ENCODE measurements around the gene ACTN4.

Gene ACTN4

GRCh38 chr19:38614289-38614688 is 33.2 kb upstream of the ACTN4 start:
- peak overlapping the region; percentile 32; the same call in 1 of the 2 replicates for H3K4me2 ChIP-seq (ENCODE audit: insufficient read depth, low read length)
- peaks cover 36% of the 10 kb centered on the region for H3K36me3 ChIP-seq (ENCODE audit: insufficient read depth, low read length)

GRCh38 chr19:38615007-38615581 is 32.4 kb upstream of the ACTN4 start:
- H2AFZ ChIP-seq (ENCODE audit: low read depth, low read length) = no peak overlapping the region
- H3K27ac ChIP-seq (ENCODE audit: low read length) = 0 out of 2 replicates have a peak overlapping the region, but pooled peaks have one; percentile 9
- DNase-seq = no peak
- H3K36me3 ChIP-seq (ENCODE audit: insufficient read depth, low read length) = peaks cover 34% of the 10 kb centered on the region
- H3K9me3 ChIP-seq (ENCODE audit: insufficient read depth, low read length, severe bottlenecking) = no peaks in the 10 kb centered on the region
- peaks cover 43% of the 10 kb centered on the region for H3K79me2 ChIP-seq (ENCODE audit: insufficient read depth, low read length)
- H3K4me3 ChIP-seq (ENCODE audit: low read depth in 1 of 2, low read length in 2 of 2) = no peak overlapping the region
- H3K4me2 ChIP-seq (ENCODE audit: insufficient read depth, low read length) = peak overlapping the region; percentile 23; the same call in 1 of the 2 replicates
- ATAC-seq (ENCODE audit: insufficient read depth, low read depth) = no peak
- no peak for TF ChIP-seq EZH2 (IDR thresholded peaks at IDR 0.05; ENCODE audit: borderline replicate concordance, low read depth, low read length, severe bottlenecking)
- TF ChIP-seq CTCF (IDR thresholded peaks at IDR 0.05; ENCODE audit: borderline replicate concordance, extremely low read depth, low read length, poor library complexity, severe bottlenecking) = no peak
- H3K9ac ChIP-seq (ENCODE audit: low read depth, low read length) = no peak overlapping the region
- peaks cover 8% of the 10 kb centered on the region for H4K20me1 ChIP-seq (ENCODE audit: insufficient read depth, low read length)
- H3K4me1 ChIP-seq (ENCODE audit: insufficient read depth, low read length) = peaks cover 37% of the 10 kb centered on the region
- no peaks in the 10 kb centered on the region for H3K27me3 ChIP-seq (ENCODE audit: insufficient read depth, low read length, poor library complexity)

More at GRCh38 chr19:38614289-38614688, 33.2 kb upstream of the ACTN4 start:
- Histone ChIP-seq H4K20me1 (ENCODE audit: insufficient read depth, low read length) (0 out of 2 replicates have a peak, but pooled peaks cover under 1% of the 10 kb centered on the region), H3K9ac (ENCODE audit: low read depth, low read length) (no peak overlapping the region), H3K9me3 (ENCODE audit: insufficient read depth, low read length, severe bottlenecking) (no peaks in the 10 kb centered on the region), H3K79me2 (ENCODE audit: insufficient read depth, low read length) (peaks cover 35% of the 10 kb centered on the region), H3K27me3 (ENCODE audit: insufficient read depth, low read length, poor library complexity) (no peaks in the 10 kb centered on the region), H3K27ac (ENCODE audit: low read length) (no peak overlapping the region), H2AFZ (ENCODE audit: low read depth, low read length) (no peak overlapping the region), H3K4me3 (ENCODE audit: low read depth in 1 of 2, low read length in 2 of 2) (no peak overlapping the region), H3K4me1 (ENCODE audit: insufficient read depth, low read length) (peaks cover 31% of the 10 kb centered on the region)
- ATAC-seq (ENCODE audit: insufficient read depth, low read depth) (no peak), DNase-seq (no peak)
- TF ChIP-seq CTCF (IDR thresholded peaks at IDR 0.05; ENCODE audit: borderline replicate concordance, extremely low read depth, low read length, poor library complexity, severe bottlenecking) = no peak
- no peak for TF ChIP-seq EZH2 (IDR thresholded peaks at IDR 0.05; ENCODE audit: borderline replicate concordance, low read depth, low read length, severe bottlenecking)

GRCh38 chr19:38616265-38616664 is 31.2 kb upstream of the ACTN4 start:
- 0 out of 2 replicates have a peak overlapping the region, but pooled peaks have one; percentile 93 for H3K9ac ChIP-seq (ENCODE audit: low read depth, low read length)
- ATAC-seq (ENCODE audit: insufficient read depth, low read depth) (no peak), DNase-seq (no peak)
- H3K9me3 ChIP-seq (ENCODE audit: insufficient read depth, low read length, severe bottlenecking) = no peaks in the 10 kb centered on the region
- no peak overlapping the region for H3K27ac ChIP-seq (ENCODE audit: low read length)
- peaks cover 13% of the 10 kb centered on the region for H4K20me1 ChIP-seq (ENCODE audit: insufficient read depth, low read length)
- H3K4me1 ChIP-seq (ENCODE audit: insufficient read depth, low read length) = peaks cover 43% of the 10 kb centered on the region
- peak overlapping the region; percentile 97 for H3K4me2 ChIP-seq (ENCODE audit: insufficient read depth, low read length)
- H3K36me3 ChIP-seq (ENCODE audit: insufficient read depth, low read length) = peaks cover 38% of the 10 kb centered on the region
- no peak overlapping the region for H2AFZ ChIP-seq (ENCODE audit: low read depth, low read length)
- peaks cover 55% of the 10 kb centered on the region for H3K79me2 ChIP-seq (ENCODE audit: insufficient read depth, low read length)
- H3K27me3 ChIP-seq (ENCODE audit: insufficient read depth, low read length, poor library complexity) = no peaks in the 10 kb centered on the region
- peak overlapping the region in 1 of 2 experiments; percentile 86; a peak in 2 of 4 replicates for H3K4me3 ChIP-seq (ENCODE audit: low read depth in 1 of 2, low read length in 2 of 2)
- TF ChIP-seq EZH2 (IDR thresholded peaks at IDR 0.05; ENCODE audit: borderline replicate concordance, low read depth, low read length, severe bottlenecking) (no peak), CTCF (IDR thresholded peaks at IDR 0.05; ENCODE audit: borderline replicate concordance, extremely low read depth, low read length, poor library complexity, severe bottlenecking) (no peak)

Measured in DND-41 (cell line).